Fibroblast of lung (primary cell): ENCODE measurements around the gene CNR2.

Experiments used
- CTCF ChIP-seq, 2 donors: IDR thresholded peaks in 1 of 2; conservative IDR thresholded peaks in 1 of 2; 1 replicate in 1 of 2; 2 replicates in 1 of 2; pipeline ENCODE4 v1.5.1; 2011 to 2012; ENCODE audit warnings: low read length in 2 of 2, control low read depth in 1 of 2, inconsistent platforms in 1 of 2, low read depth in 1 of 2, mild to moderate bottlenecking in 1 of 2
- EZH2 ChIP-seq: IDR thresholded peaks from 2 replicates; pipeline ENCODE4 v1.5.1; 2012; ENCODE audit warnings: low read length, control low read depth, mild to moderate bottlenecking; ENCODE audit errors: missing control alignments

DNA sequence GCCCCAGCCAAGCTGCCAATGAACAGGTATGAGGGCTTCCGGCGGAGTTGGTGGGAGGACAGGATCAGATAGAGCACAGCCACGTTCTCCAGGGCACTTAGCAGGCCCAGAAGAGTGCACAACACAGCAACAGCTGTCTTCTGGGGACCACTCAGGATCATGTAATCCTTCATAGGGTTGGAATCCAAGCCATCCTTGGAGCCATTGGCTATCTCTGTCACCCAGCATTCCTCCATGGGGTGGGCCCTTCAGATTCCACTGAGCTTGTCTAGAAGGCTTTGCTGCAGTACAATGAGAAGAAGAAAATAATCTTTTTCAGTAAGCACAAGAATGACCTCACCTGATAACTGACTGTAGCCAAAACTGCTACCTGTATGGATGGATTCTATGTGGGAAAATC is 37.8 kb downstream of the CNR2 start:
- TF ChIP-seq CTCF (conservative IDR thresholded peaks at IDR 0.05 in 1 of 2, IDR thresholded peaks at IDR 0.05 in 1 of 2; ENCODE audit: low read depth in 1 of 2, low read length in 2 of 2) = no peak
- no peak for TF ChIP-seq EZH2
